Activated CD4-positive, alpha-beta T cell treated with anti-CD3 and anti-CD28 coated beads, Interleukin-10, Interleukin-2, amounts not matched to agents 100 ng/mL and 50 ng/mL, durations not matched to agents 16 hours and 8 hours (primary cell): Measurements from ENCODE around the gene GALNT12.
A peak's percentile ranks its signal among the peaks of the same experiment; 100 is the strongest.

Source experiments
- DNase-seq: peaks from one replicate; pipeline ENCODE4 v3.0.0-alpha.2; 2020

Gene GALNT12

DNA sequence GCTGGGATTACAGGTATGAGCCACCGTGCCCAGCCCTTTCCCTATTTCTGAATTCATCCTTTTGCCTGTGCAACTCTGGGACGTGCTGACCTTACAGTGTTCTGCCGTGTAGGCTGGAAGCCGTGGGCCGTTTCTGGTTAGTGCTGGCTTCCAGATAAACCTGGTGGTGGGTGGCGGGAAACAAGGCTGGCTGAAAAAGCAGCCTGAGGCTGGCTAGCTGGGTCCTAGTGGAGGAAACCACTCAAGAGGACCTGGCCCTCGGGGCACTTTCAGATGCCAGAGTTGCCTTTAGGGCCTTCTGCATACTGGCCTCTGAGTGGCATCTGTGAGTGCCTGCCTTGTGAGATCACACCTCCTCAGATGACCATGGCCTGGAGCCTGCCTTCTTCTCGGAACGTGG lies 26.9 kb downstream of the GALNT12 start:
- DNase-seq: no peak

DNA sequence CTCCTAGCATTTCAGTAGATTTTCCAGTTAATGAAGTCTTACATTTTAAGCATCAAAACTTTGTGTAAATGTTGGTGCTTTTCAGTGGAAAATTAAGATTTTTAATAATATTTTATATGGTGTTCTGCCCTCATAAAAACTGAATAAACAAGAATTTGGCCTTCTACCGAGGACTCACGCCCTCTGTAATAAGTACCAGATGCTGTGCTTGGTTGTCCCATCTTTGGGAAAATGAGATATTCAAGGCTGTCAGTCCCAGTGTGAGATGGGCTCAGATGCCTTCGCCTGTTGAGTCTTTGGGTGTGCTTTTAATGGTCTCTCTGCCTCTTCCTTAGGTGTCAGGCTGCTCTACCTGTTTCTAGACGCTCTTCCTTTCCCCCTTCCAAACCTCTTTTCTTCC lies 28.7 kb downstream of the GALNT12 start:
- DNase-seq: no peak

DNA sequence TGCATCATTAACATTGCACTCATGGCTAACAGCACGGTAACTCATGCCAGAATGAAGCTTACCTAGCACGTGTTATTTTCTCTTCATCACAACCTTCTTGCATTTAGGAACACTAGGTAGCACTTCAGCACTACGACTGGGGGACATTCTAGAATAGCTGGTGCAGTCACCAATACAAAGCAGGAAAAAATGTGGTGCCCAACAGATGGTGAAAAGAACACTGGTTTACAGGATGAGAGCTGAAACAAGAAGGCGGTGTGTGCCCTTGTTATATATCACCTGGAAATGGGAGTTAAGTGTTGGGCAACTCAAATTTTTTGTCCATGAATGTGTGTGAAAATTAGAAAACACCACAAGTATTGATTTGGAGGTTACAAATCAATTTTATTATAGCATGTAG lies 30.0 kb downstream of the GALNT12 start:
- no peak for DNase-seq

DNA sequence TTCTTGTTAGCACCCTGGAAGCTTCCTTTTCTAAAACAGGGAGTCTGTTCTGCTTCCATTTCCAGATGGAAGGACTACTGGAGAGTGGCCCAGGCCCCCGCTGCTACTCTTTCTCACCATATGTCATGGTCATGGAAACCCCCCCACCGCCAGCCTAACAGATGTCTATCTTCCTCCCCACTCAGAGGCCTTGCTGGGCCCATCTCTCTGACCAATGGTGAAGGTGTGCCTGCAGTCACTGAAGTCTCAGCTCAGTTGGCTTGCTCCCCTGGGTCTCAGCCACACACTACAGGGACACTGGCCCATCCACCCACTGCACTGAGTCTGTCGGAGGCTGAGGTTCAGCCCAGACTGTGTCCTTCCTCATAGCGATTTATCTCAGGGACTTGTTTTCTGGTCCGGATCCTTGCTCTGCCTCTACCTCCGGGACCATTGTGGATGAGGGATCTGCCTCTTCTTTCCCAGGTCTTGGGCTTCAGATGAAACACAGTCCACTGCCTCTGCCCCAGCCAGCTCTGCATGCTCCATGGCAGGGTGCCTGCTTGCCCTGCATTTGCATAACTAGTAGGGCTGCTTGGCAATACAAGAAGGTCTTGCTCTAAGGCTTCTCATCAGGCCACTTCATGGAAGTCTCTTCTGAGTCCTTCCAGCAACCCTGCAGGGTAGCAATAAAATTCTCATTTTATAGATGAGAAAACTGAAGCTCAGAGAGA lies 30.8 kb downstream of the GALNT12 start:
- DNase-seq: no peak

DNA sequence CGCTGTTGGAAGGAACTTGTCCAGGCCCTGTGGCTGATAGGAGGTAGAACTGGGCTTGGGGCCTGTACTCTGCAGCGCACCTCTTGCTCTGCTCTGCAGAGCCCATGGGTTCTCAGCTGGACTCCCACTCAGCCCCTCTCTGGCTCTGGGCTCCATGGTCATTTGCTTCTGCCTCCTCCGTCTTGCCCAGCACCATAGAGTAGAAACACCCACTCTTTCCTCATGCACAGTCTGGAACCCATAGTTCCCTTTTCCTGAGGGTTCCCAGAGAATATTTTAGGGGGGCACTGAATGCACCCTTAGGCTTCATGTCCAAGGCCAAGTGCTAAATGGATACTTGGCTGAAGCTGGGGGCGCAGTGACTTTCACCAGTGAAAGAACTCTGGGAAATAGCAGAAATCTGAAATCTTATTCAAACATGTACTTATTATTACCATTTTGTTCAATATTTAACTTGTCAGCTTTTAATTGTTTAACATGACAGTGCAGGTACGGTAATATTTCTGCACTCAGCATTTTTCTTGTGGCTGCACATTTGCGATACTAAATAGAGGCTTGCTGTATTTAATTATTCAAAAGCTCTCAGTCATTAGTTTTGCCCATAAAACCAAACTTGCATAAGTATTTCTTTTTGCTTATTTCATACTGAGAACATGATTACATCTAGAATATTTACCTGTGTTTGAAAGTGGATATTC lies 31.5 kb downstream of the GALNT12 start:
- DNase-seq: no peak

DNA sequence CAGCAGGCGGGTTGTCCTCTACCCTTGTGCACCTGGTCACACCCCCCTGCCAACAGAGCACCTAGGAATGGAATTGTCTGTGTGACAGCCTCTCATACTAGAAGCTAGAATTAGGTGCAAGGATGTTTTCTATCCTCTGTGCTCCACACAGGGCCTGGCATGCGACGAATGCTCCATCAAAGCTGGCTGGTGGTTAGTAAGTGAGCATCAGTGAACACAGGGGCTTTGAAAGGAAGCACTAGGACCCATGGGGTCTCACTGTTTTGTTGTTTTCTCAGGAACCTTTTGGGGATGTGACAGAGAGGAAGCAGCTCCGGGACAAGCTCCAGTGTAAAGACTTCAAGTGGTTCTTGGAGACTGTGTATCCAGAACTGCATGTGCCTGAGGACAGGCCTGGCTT lies 32.3 kb downstream of the GALNT12 start:
- DNase-seq: no peak

DNA sequence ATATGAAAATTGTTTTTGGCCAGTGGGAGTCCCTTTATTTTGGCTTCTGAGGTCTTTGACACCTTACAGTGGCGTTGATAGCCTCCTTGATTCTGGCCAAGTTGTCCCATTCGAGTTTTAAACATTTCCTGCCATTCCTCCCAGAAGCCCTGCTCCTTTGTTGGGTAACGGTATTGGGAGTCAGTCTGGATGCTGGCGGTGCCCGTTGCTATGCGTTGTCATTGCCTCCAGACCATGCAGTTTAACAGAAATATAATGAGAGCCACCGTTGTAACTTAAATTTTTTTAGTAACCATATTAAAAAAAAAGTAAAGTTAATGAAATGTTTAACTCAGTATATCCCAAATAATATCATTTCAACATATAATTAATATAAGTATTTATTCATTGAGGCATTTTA lies 35.0 kb downstream of the GALNT12 start:
- no peak for DNase-seq

DNA sequence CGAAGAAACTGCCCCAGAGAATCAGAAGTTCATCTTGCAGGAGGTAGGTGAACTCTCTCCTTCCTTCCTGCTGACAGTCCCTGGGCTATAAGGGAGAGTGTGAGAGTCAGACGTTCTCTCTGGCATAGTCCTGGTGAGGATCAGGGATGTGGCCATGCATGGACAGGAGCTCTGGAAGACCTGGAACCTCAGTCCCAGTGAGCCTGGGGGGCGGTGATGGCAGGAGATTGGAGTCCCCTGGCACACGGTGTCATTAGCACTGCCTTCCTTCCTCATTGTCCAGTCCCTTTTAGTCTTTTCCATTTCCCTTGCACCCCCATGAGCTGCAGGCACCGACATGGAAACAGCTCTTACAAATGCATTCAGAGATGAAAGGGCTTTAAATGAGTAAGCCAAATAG lies 38.6 kb downstream of the GALNT12 start:
- no peak for DNase-seq

DNA sequence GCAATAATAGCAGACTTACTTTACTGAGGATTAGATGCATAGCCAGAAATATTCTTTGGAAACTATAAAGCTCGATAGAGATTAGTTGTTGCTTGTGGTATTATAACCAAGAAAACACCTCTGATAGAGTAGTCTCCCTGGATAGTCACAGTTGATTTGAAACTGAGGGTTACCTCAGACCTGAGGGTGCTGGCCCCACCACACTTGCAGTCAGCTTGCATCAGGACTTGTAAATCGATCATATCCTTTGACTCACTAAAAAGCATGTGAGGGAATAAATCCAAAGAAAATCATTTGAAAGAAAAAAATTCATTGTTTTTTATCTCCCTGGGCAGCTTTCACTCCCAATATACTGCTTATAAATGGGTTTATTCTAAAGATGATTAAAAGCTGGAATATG lies 39.4 kb downstream of the GALNT12 start:
- no peak for DNase-seq

DNA sequence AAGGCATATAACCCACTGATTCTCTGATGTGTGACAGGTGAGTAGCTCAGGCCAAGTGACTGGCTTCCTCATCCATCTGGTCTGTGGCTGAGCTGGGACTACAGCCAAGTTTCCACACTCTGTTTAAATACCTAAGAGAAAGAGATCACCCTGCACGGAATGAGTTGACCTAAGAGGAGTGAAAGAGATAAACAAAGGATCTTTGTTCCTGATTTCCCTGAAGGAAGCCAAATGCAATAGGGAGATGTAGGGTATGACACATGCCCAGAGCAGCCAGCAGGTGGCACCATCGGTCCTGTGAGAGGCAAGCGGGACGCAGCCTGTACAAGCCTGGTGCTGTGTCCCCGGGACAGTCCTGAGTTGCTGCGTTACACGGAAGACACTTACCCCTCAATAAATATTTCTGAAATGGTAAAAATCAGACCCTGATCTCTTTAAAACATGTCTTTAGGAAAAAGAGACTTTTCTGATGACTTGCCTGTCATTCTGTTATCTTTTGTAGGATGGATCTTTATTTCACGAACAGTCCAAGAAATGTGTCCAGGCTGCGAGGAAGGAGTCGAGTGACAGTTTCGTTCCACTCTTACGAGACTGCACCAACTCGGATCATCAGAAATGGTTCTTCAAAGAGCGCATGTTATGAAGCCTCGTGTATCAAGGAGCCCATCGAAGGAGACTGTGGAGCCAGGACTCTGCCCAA lies 41.1 kb downstream of the GALNT12 start:
- DNase-seq: peak; percentile 84

DNA sequence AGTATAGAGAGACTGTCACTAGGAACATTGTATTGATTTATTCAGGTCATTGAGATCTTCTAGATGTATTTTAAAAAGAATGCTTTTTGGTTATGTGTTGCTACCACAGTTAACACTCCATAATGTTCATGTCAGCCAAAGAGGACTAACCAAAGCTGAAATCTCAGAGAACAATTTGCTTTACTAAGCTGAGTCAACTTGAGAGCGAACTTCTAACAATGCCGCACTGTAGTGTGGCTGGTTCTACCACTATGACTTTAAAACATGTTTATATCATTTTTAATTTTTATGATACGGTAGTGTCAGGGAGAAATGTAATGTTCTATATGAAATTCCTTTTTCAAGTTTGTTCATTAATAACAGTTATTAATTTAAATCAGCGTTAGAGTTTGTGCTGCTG lies 42.1 kb downstream of the GALNT12 start:
- DNase-seq: no peak

DNA sequence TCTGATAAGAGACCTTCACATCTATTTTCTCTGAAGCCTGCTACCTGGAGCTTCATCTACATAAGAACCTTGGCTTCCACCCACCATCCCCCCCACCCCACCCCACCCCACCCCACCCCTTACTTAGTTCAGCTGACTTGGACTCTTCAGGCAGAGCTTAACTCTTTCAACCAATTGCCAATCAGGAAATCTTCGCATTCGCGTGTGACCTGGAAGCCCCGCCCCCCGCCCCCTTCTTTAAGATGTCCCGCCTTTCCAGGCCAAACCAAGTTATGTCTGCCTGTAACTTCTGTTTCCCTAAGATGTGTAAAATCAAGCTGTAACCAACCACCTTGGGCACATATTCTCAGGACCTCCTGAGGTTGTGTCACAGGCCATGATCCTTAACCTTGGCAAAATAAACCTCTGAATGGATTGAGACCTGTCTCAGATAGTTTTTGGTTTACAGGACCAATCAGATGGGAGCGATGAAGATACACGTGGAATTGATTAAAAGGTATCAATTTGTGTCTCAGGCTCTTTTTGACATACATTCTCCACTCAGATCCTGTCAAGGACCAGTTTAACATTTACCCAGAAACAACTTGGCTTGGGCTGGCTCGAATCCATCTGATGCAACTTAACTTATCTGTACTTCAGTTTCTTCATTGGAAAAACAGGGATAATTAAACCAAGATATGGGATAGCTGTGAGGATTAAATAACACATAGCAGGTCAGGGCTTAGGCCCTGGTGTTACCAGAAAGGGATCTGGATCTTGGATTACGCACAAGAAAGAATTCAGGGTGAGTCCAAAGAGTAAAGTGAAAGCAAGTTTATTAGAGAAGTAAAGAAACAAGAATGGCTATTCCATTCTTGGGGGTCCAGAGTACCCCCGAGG lies 43.6 kb downstream of the GALNT12 start:
- DNase-seq: no peak

DNA sequence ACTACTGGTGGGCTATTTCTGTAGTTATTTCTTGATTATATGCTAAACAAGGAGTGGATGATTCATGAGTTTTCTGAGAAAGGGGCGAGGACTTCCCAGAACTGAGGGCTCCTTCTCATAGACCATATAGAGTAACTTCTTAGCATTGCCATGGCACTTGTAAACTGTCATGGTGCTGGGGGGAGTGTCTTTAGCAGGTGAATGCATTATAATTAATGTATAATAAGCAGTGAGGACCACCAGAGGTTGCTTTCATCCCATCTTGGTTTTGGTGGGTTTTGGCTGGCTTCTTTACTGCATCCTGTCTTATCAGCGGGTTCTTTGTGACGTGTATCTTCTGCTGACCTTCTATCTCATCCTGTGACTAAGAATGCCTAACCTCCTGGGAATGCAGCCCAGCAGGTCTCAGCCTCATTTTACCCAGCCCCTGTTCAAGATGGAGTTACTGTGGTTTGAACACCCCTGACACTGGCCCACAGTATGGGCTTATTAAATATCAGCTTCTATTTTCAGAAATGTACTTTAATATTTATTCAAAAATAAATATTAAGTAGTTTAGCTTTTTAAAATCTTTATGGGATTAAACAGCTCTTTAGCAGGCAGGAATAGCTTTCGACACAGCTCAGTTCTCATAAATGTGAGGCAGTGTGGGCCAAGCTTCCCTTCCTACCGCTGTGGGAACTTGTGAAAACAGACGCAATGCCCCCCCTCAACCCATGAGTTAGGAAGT lies 44.4 kb downstream of the GALNT12 start:
- peak; percentile 47 for DNase-seq

DNA sequence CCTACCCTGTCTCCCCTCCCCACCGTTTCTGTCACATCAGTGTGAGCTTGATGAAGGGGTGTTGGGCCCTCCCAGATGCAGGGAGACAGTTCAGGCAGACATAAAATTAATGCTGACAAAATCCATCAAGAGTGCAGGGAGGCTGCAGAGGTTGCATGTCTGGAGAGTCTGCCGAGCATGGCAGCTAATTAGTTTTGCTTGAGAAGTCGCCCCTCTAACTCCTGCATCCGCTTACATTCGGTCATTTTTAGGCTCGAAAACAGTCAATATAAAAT lies 44.9 kb downstream of the GALNT12 start:
- no peak for DNase-seq

DNA sequence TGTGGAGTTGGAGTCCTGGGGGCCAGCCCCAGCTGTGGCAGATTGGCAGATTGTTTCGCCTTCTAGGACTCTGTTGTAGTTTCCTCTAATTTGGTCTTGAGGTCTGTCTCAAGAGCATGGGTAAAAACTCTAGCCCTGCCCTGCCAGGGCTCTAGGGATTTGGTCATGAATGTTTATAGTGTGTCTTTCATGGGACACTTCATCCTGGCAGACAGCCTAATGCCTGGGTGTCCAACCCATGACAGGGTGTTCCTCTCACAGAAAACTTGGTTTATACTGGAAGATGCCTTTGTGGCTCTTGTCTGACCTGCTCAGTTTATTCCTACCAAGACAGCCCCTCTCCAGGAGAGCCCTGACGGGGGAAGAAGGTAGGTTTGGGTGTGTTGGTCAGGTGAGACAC lies 45.5 kb downstream of the GALNT12 start:
- no peak for DNase-seq

DNA sequence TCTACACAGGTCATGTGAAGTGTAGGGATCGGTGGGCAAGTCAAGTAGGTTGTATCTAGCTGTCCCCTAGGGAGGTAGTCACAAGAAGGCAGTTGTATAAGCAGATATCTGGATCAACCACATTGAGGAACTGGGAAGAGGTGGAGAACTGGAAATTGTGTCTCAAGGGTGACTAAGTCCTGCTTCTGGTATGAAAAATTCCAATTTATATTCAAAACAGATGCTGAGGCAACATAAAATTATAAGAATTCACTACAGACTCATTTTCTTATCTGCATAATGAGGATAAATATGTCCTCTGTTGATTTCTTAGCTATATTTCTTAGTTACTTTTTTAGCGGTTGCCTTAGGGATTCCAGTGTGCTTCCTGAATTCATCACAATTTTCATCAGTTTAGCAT lies 46.8 kb downstream of the GALNT12 start:
- no peak for DNase-seq

DNA sequence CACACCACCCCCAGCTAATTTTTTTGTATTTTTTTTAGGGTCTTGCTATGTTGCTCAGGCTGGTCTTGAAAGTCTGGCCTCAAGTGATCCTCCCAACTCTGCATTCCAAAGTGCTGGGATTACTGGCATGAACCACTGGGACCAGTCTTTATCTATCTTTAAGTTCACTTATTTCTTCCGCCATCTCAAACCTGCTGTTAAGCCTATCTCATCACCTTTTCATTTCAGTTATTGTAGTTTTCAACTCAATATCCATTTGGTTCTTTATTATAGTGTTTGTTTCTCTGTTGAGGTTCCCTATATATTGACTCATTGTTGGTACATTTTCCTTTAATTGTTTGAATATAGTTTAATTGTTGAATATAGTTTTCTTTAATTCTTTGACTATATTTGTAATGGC lies 48.1 kb downstream of the GALNT12 start:
- no peak for DNase-seq

DNA sequence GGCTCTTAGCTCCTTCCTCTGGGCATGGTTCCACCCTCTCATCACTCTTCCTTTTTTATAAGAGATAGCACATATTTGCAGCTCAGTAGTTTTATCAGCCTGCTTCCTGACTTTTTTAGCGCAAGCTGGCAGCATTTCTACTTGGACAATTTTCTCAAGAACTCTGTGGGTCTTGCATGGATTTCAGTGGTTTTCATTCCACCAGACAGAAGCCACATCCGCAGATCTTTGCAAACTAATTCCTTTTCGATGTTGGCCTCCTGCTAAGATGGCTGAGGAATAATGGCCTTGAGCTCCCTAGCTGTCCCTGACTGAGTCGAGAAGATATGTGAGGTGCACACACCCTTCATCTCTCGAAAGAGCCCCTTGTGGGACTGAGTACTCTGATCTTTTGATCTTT lies 49.5 kb downstream of the GALNT12 start:
- no peak for DNase-seq

DNA sequence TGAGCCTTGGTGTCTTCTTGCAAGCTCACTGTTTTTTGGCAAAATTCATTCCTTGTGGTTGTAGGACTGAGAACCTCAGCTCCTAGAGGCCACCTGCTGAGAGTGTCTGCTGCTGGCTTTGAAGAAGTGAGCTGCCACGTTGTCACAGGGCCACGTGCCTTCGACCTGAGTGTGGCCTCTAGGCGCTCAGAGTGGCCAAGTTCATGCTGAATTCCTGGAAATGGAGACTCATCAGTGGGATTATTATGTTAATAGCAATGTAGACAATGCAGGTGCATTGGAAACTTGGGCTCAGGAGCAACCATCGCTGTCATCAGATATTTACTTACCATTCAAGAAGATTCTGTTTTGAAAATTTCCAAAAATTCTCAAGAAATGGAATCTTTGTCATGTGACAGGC lies 52.5 kb downstream of the GALNT12 start:
- DNase-seq: no peak

DNA sequence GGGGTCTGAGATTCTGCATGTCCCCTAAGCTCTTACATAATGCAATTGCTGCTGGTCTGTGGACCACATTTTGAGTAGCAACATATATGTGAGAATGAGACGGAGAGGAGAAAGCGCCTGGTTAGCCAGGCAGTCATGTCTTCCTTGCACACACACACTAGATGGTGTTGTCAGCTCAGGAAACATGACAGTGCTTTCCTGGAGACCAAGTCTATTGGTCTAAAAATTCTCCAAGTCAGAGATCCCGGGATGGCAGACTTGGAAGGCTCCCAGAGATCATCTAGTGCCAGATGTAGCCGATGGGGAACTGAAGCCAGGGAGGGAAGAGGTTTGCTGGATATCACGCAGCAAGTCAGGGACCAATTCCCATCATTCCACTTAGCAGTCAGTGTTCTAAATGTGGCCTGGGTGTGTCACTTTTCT lies 53.4 kb downstream of the GALNT12 start:
- DNase-seq: no peak

DNA sequence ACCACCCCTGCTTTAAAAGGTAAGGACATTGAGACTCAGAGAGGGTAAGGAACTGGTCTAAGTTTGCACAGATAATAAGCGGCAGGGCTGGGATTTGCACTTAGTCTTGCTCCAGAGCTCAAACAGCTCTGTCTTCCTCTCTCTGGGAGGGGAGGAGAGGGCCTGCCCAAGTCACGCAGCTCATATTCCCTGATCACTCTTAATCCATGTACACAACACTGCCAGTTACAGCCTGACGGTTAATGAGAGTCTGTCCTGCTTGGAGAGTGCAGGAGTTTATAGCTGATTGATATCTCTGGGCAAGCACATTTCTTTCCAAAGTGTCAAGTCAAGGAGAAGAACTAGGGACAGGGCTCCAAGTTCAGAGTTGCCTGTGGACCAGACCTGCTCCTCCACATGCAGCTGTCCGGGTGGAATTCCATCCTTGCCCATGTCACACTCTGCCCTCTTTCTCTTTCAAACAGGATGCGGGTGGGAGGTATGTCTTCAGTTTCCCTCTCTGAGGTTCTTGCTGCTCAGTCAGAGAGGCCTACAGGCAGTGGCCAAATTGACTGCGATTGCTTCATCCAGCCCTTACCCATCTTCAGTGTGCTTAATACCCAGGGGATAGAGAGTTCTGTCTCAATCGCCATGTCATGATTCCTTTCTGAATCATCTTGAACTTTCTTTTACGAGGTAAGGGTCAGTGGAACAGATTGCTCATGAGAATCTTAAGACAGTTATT lies 54.5 kb downstream of the GALNT12 start:
- no peak for DNase-seq

DNA sequence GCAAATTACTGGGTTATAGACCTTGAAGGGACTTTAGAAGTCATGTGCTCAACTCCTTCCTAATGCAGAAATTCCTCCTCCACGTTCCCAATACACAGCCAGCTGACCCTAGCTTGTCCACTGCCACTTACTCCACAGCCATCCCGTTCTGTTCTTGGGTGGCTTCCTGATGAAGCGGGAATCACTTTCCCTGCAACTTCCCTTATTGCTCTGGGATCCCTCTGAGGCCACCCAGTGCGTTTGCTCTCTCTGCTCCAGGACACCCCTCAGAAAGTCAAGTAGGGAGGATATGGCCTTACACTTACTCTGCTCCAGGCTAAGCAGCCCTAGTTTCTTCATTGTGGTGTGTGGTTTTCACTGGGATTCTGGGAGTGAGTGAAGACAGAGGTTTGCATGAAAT lies 55.5 kb downstream of the GALNT12 start:
- no peak for DNase-seq
